Heart right ventricle (tissue), 16 donors: ENCODE data around the gene TBRG1. TPM values are rescaled to one million over a fixed set of nuclear protein-coding genes. Genes with fewer than 3 reads are reported as not detected.

Experiments
- ATAC-seq, 8 donors: fragments of 200-7000 bp; cut with Tn5 transposase; one replicate each; pipeline ENCODE4 v1.9.1; 2020; ENCODE audit warnings: mild to moderate bottlenecking in 8 of 8, moderate library complexity in 8 of 8, moderate number of reproducible peaks in 1 of 8
- DNase-seq, 2 donors: peaks; one replicate each; pipeline ENCODE4 v3.0.0-alpha.2; 2020
- H3K27ac ChIP-seq, 10 donors: fragments of 200-600 bp; sonication (generic) in 2 of 10; one replicate each; pipeline versions ENCODE4 v1.5.0 to v1.8.0; 2020 to 2022; ENCODE audit warnings: mild to moderate bottlenecking in 3 of 10
- H3K27me3 ChIP-seq, 7 donors: fragments of 200-600 bp; one replicate each; pipeline ENCODE4 v1.8.0; 2021 to 2022; ENCODE audit warnings: mild to moderate bottlenecking in 2 of 7
- H3K36me3 ChIP-seq, 9 donors: fragments of 200-600 bp; sonication (generic) in 1 of 9; one replicate each; pipeline versions ENCODE4 v1.5.0 to v1.8.0; 2020 to 2022; ENCODE audit warnings: mild to moderate bottlenecking in 2 of 9
- H3K4me1 ChIP-seq, 9 donors: fragments of 200-600 bp; sonication (generic) in 1 of 9; one replicate each; pipeline versions ENCODE4 v1.5.0 to v1.8.0; 2020 to 2022; ENCODE audit warnings: mild to moderate bottlenecking in 4 of 9
- H3K4me3 ChIP-seq, 10 donors: fragments of 200-600 bp; sonication (generic) in 2 of 10; one replicate each; pipeline versions ENCODE4 v1.5.0 to v1.8.0; 2020 to 2022; ENCODE audit warnings: mild to moderate bottlenecking in 7 of 10, moderate library complexity in 2 of 10
- H3K9me3 ChIP-seq, 11 donors: fragments of 200-600 bp in 10 of 11; sonication (generic) in 2 of 11; one replicate each; pipeline versions ENCODE4 v1.5.0 to v1.8.0; 2013 to 2022; ENCODE audit warnings: mild to moderate bottlenecking in 2 of 11, control low read depth in 1 of 11, moderate library complexity in 1 of 11
- WGBS, 2 donors: extraction: QIAGEN DNeasy Blood & Tissue Kit; methylation state at CpG; one replicate each; pipeline ENCODE4 v1.1.7; 2013; ENCODE audit warnings: inconsistent platforms in 1 of 2; 5-methylcytosine and 5-hydroxymethylcytosine counted together
- intact Hi-C, 10 donors: fragments of 100-400 bp; cut with DNase I; formaldehyde crosslinking; loops; one replicate each; pipeline versions ENCODE4 v1.11.1 to v1.14.2; 2022
- polyA plus RNA-seq, 2 donors: library from polyadenylated mRNA; stranded (reverse); fragments of 200-250 nt; gene quantifications; one replicate each; pipeline ENCODE4 v1.2.3, GENCODE V29; 2013
- total RNA-seq, 10 donors: library from RNA; stranded (reverse); fragmentation: NEBNext Ultra II Directional in 3 of 10; extraction: Animal tissue kit (Norgen Biotek cat#: 25700) in 3 of 10; gene quantifications; one replicate each; pipeline versions ENCODE4 v1.2.1 to v1.2.4, GENCODE V29; 2021 to 2023
- TF ChIP-seq, protein P1 (sequence below), 9 donors: fragments of 200-600 bp; sonication (generic) in 2 of 9; IDR thresholded peaks; one replicate each; pipeline versions ENCODE4 v1.5.0 to v1.8.0; 2021 to 2022; ENCODE audit warnings: antibody characterized with exemption in 9 of 9, mild to moderate bottlenecking in 5 of 9, moderate library complexity in 1 of 9
- donor health status: Arrhythmogenic right ventricular cardiomyopathy.
- donor health status: ischemic (EF 13 %, LVEDD 7.1; RV severe dilation, severe dysfunction).
- donor health status: healthy with polysubstance abuse.
- donor health status: DM: no; HTN: yes; CAD: no.
- donor health status: DM: no; HTN: no; CAD: no.
- donor health status: ischemic (EF 25% LVEDD 6.9; RV normal size, moderate dysfunction).
- donor health status: ischemic (EF 25% LVEDD 5.7; RV mildly dilated, moderate dysfunction).
- donor health status: healthy.
- donor health status: DM: yes; HTN: yes; CAD: no.
- donor health status: Ischemic cardiomyopathy.
- donor health status: ischemic (EF 35%, LVEDD 5.7; RV mildly dilated, moderate dysfunction).
- donor health status: nonischemic (EF 11% LVEDD 7.7; RV severe dilation, severe dysfunction).
- donor health status: DM: yes; HTN: yes; CAD: no.
- donor health status: PGD.
- donor health status: ischemic (EF 29% LVEDD 5.4; RV normal size, mild dysfunction).
- donor health status: nonischemic (EF 23%, LVEDD 6.1; RV moderate dilation, normal function).

Gene TBRG1
- total and polyA plus RNA-seq, 12 donors, result 16.4 to 21.5 (median 19.2) TPM

GRCh38 chr11:124627546-124627945 is 4.9 kb downstream of the TBRG1 start:
- TF ChIP-seq, protein P1, sequence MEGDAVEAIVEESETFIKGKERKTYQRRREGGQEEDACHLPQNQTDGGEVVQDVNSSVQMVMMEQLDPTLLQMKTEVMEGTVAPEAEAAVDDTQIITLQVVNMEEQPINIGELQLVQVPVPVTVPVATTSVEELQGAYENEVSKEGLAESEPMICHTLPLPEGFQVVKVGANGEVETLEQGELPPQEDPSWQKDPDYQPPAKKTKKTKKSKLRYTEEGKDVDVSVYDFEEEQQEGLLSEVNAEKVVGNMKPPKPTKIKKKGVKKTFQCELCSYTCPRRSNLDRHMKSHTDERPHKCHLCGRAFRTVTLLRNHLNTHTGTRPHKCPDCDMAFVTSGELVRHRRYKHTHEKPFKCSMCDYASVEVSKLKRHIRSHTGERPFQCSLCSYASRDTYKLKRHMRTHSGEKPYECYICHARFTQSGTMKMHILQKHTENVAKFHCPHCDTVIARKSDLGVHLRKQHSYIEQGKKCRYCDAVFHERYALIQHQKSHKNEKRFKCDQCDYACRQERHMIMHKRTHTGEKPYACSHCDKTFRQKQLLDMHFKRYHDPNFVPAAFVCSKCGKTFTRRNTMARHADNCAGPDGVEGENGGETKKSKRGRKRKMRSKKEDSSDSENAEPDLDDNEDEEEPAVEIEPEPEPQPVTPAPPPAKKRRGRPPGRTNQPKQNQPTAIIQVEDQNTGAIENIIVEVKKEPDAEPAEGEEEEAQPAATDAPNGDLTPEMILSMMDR (IDR thresholded peaks at IDR 0.05), result no peak
- Histone ChIP-seq H3K27ac (no peak overlapping the region), H3K9me3 (no peaks in the 10 kb centered on the region), H3K4me3 (no peak overlapping the region), H3K36me3 (peaks cover 0 to 84% (median 50%) of the 10 kb centered on the region in 9 donors), H3K4me1 (peaks cover 0 to 26% (median 20%) of the 10 kb centered on the region in 9 donors), H3K27me3 (no peaks in the 10 kb centered on the region)
- intact Hi-C loops, result no loop called here
- ATAC-seq (no peak), DNase-seq (no peak)
- 93 to 94% methylated on average over 5 of the region's 5 CpGs for WGBS, 2 donors

- no peak for ATAC-seq
- H3K36me3 ChIP-seq, result peaks cover 0 to 100% (median 59%) of the 10 kb centered on the region in 9 donors
- DNase-seq, result no peak
- H3K27me3 ChIP-seq, result no peaks in the 10 kb centered on the region
- peaks cover 0 to 9% (median 4%) of the 10 kb centered on the region in 9 donors for H3K4me1 ChIP-seq
- intact Hi-C loops, result no loop called here
- TF ChIP-seq, protein P1 (IDR thresholded peaks at IDR 0.05), result no peak
- WGBS, 2 donors, result 84 to 88% methylated on average over 4 of the region's 4 CpGs
- no peaks in the 10 kb centered on the region for H3K9me3 ChIP-seq
- H3K27ac ChIP-seq, result no peak overlapping the region
- no peak overlapping the region for H3K4me3 ChIP-seq
These were observed 7.3 kb downstream of the TBRG1 start for GRCh38 chr11:124629961-124630360.

DNA sequence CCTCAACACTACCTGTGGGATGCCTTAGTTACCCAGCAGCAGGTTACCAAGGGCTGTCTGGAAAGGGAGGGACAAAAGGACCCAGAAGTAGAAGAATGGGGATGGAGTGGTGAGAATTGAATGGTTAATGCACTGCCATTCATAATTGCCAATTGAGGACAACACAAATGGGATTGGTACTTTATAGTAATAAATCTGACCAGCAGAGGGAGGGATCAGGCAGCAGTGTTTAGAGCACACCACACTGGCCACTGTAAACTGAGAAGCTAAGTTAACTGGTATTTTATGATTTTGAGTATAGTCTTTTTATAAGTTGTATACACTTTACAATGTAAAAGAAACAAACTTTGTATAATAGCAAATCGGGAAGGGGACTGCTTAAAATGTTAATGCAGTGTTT is 10.7 kb downstream of the TBRG1 start:
- Histone ChIP-seq H3K9me3 (no peaks in the 10 kb centered on the region), H3K4me3 (no peak overlapping the region), H3K36me3 (peaks cover 0 to 100% (median 56%) of the 10 kb centered on the region in 9 donors), H3K4me1 (no peaks in the 10 kb centered on the region), H3K27ac (no peak overlapping the region), H3K27me3 (no peaks in the 10 kb centered on the region)
- DNase-seq (no peak), ATAC-seq (no peak)
- TF ChIP-seq, protein P1 (IDR thresholded peaks at IDR 0.05), result peak in 3 of 9 donors; percentile 7 to 16 (median 14)
- WGBS, 2 donors, result 92 to 95% methylated on average over 1 of the region's 1 CpG
- intact Hi-C loops, result no loop called here

DNA sequence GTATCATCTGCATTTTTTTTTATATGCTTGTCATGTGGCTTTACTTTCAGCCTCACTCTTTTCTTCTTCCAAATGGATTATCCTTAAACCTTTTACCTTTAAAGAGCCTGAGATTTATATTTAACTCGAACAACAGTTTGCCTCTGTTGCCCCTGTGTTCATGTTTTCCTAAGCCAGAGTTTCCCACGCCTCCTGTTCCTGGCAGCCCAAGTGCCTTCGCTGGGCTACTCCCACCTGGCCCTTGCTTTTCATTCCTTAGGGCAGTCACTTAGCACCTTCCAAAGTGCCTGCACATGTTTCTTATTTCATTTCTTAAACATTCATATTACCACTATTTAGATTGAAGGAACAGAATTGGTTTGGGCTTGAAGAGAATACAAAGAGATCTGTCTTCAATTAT is 13.3 kb downstream of the TBRG1 start:
- no peaks in the 10 kb centered on the region for H3K4me1 ChIP-seq
- no peak overlapping the region for H3K4me3 ChIP-seq
- peaks cover 0 to 97% (median 47%) of the 10 kb centered on the region in 9 donors for H3K36me3 ChIP-seq
- TF ChIP-seq, protein P1 (IDR thresholded peaks at IDR 0.05), result no peak
- H3K27me3 ChIP-seq, result no peaks in the 10 kb centered on the region
- ATAC-seq (no peak), DNase-seq (no peak)
- intact Hi-C loops, result no loop called here
- no peak overlapping the region for H3K27ac ChIP-seq
- H3K9me3 ChIP-seq, result no peaks in the 10 kb centered on the region
- 84 to 85% methylated on average over 3 of the region's 3 CpGs for WGBS, 2 donors
